Right hindlimb (tissue), 1 donor: Measurements from ENCODE around the gene DSG2.

Experiments
- DNase-seq: peaks from one replicate; pipeline ENCODE4 v3.0.0-alpha.2; 2018

The DSG2 gene

DNA sequence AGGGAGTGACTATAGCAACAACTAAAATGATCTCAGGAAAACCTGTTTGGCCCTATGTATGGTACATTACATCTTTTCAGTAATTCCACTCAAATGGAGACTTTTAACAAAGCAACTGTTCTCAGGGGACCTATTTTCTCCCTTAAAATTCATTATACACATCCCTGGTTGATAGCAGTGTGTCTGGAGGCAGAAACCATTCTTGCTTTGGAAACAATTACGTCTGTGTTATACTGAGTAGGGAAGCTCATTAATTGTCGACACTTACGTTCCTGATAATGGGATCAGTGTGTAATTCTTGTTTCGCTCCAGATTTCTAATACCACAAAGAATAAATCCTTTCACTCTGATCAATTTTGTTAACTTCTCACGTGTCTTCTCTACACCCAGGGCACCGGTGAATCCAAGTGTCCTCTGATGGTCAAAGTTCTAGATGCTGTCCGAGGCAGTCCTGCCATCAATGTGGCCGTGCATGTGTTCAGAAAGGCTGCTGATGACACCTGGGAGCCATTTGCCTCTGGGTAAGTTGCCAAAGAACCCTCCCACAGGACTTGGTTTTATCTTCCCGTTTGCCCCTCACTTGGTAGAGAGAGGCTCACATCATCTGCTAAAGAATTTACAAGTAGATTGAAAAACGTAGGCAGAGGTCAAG lies 94.7 kb downstream of the DSG2 start:
- DNase-seq: no peak

- no peak for DNase-seq
Measured at GRCh38 chr18:31595121-31595771, 97.3 kb downstream of the DSG2 start.

GRCh38 chr18:31596081-31596872 lies 98.3 kb downstream of the DSG2 start:
- no peak for DNase-seq

- no peak for DNase-seq
Measured at GRCh38 chr18:31598021-31598805, 100.2 kb downstream of the DSG2 start.
